Measurements from ENCODE around the gene PTPRK.

GRCh38 chr6:128541261-128541660 lies 20.9 kb upstream of the PTPRK start:
- TF ChIP-seq, protein P1, sequence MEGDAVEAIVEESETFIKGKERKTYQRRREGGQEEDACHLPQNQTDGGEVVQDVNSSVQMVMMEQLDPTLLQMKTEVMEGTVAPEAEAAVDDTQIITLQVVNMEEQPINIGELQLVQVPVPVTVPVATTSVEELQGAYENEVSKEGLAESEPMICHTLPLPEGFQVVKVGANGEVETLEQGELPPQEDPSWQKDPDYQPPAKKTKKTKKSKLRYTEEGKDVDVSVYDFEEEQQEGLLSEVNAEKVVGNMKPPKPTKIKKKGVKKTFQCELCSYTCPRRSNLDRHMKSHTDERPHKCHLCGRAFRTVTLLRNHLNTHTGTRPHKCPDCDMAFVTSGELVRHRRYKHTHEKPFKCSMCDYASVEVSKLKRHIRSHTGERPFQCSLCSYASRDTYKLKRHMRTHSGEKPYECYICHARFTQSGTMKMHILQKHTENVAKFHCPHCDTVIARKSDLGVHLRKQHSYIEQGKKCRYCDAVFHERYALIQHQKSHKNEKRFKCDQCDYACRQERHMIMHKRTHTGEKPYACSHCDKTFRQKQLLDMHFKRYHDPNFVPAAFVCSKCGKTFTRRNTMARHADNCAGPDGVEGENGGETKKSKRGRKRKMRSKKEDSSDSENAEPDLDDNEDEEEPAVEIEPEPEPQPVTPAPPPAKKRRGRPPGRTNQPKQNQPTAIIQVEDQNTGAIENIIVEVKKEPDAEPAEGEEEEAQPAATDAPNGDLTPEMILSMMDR (IDR thresholded peaks at IDR 0.05): no peak
- TF ChIP-seq POLR2A (IDR thresholded peaks at IDR 0.05): no peak

All from thyroid gland (tissue), 4 donors.